Neural progenitor cell (in vitro differentiated cells): ENCODE data around the gene SMIM41. TPM values are rescaled to one million over a fixed set of nuclear protein-coding genes. Genes with fewer than 3 reads are reported as not detected.

Experiments used
- DNase-seq: peaks from one replicate; pipeline ENCODE4 v3.0.0-alpha.2; 2016; ENCODE audit warnings: low spot score
- H2AFZ ChIP-seq: fragments of 200-600 bp; sonication (generic); replicated peaks from 2 replicates; pipeline ENCODE4 v1.6.1; 2016; ENCODE audit warnings: antibody characterized with exemption
- H3F3A ChIP-seq: fragments of 200-600 bp; sonication (generic); 2 replicates; pipeline ENCODE4 v1.6.1; 2016; ENCODE audit warnings: antibody characterized with exemption, low read depth
- H3K27ac ChIP-seq: fragments of 200-600 bp; sonication (generic); 2 replicates; pipeline ENCODE4 v1.5.1; 2016; ENCODE audit warnings: mild to moderate bottlenecking
- H3K27me3 ChIP-seq: fragments of 200-600 bp; sonication (generic); 2 replicates; pipeline ENCODE4 v1.6.1; 2016; ENCODE audit warnings: mild to moderate bottlenecking, moderate library complexity
- H3K36me3 ChIP-seq: fragments of 200-600 bp; sonication (generic); 2 replicates; pipeline ENCODE4 v1.5.1; 2016
- H3K4me1 ChIP-seq: fragments of 200-600 bp; sonication (generic); 2 replicates; pipeline ENCODE4 v1.6.1; 2016; ENCODE audit warnings: mixed run types
- H3K4me2 ChIP-seq: fragments of 200-600 bp; sonication (generic); 2 replicates; pipeline ENCODE4 v1.6.1; 2016
- H3K4me3 ChIP-seq: fragments of 200-600 bp; sonication (generic); 2 replicates; pipeline ENCODE4 v1.5.1; 2016
- H3K79me2 ChIP-seq: fragments of 200-600 bp; sonication (generic); 2 replicates; pipeline ENCODE4 v1.6.1; 2016; ENCODE audit warnings: low read depth
- H3K9ac ChIP-seq: fragments of 200-600 bp; sonication (generic); 2 replicates; pipeline ENCODE4 v1.6.1; 2016
- H3K9me3 ChIP-seq: fragments of 200-600 bp; sonication (generic); 2 replicates; pipeline ENCODE4 v1.5.1; 2016; ENCODE audit warnings: low read depth
- H4K20me1 ChIP-seq: fragments of 200-600 bp; sonication (generic); 2 replicates; pipeline ENCODE4 v1.6.1; 2016; ENCODE audit warnings: low read depth
- H3K27ac Mint-ChIP-seq: 3 replicates; pipeline ENCODE4 v1.8.0; 2021; ENCODE audit warnings: mixed read lengths
- H3K27me3 Mint-ChIP-seq: 2 replicates; pipeline ENCODE4 v1.8.0; 2022; ENCODE audit warnings: low read depth, mild to moderate bottlenecking, inconsistent platforms, moderate library complexity, mixed read lengths; ENCODE audit not compliant: insufficient read depth
- H3K36me3 Mint-ChIP-seq: 3 replicates; pipeline ENCODE4 v1.8.0; 2021; ENCODE audit warnings: mixed read lengths
- H3K4me1 Mint-ChIP-seq: 3 replicates; pipeline ENCODE4 v1.8.0; 2021; ENCODE audit warnings: mixed read lengths
- H3K4me3 Mint-ChIP-seq: 3 replicates; pipeline ENCODE4 v1.8.0; 2021; ENCODE audit warnings: mild to moderate bottlenecking, moderate library complexity, mixed read lengths
- H3K9me3 Mint-ChIP-seq: 3 replicates; pipeline ENCODE4 v1.8.0; 2020; ENCODE audit warnings: mixed read lengths
- EZH2 ChIP-seq: fragments of 200-600 bp; sonication (generic); IDR thresholded peaks from 2 replicates; pipeline ENCODE4 v1.6.1; 2017; ENCODE audit warnings: antibody characterized with exemption, mild to moderate bottlenecking, moderate library complexity
- EZH2phosphoT487 ChIP-seq: fragments of 200-600 bp; sonication (generic); IDR thresholded peaks from 2 replicates; pipeline ENCODE4 v1.6.1; 2017; ENCODE audit warnings: antibody characterized with exemption
- total RNA-seq: library from RNA; depleted of rRNA; stranded (reverse); fragments of >200 nt; gene quantifications from 2 replicates; pipeline ENCODE4 v1.2.3, GENCODE V29; 2015; ENCODE audit warnings: low replicate concordance
- TF ChIP-seq, protein P1 (sequence below): fragments of 200-600 bp; sonication (generic); IDR thresholded peaks from 2 replicates; pipeline ENCODE4 v1.5.1; 2017; ENCODE audit warnings: antibody characterized with exemption, mild to moderate bottlenecking

SMIM41 gene
- total RNA-seq, 1 donor from 2014 or later: not detected

DNA sequence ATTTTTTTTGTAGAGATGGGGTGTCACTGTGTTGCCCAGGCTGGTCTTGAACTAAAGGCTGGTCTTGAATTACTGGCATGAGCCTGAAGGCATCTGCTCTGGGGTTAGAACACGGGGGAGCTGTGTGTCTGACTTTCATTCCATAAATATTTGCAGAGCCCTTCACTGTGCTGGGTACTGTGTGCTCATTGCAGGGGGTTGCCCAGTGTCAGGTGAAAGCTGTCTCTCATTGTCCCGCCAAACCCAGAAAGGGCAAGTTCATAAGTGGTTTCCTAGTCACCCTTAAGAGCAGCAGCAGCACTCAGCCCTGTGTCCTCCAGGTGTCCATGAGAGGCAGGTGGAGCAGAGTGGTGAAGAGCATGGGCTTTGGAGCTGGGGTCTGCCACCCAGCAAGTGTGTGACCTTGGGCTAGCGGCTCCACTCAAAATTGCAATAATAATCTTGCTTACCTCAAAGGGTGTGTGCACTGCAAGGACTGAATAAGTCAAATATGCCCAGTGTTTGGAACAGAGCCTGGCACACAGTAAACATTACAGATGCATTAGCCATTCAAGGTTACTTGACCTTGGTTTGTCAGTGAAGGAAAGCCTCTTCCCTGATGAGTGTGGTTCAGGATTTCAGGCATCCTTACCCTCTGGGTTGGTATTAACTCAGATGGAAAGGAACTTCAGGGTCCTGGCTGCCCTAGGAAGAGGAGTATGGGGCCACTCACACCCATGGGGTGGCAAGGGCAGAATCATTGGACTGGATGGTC, 4.4 kb upstream of the SMIM41 start:
- Histone ChIP-seq H3K9ac (no peak overlapping the region), H2AFZ (no peak overlapping the region), H3K9me3 (no peaks in the 10 kb centered on the region), H3K4me3 (no peak overlapping the region), H3F3A (no peaks in the 10 kb centered on the region), H3K79me2 (peaks cover 38% of the 10 kb centered on the region), H4K20me1 (peaks cover 30% of the 10 kb centered on the region), H3K36me3 (no peaks in the 10 kb centered on the region), H3K4me2 (no peak overlapping the region), H3K4me1 (peaks cover 7% of the 10 kb centered on the region), H3K27ac (no peak overlapping the region), H3K27me3 (no peaks in the 10 kb centered on the region)
- peaks cover 28% of the 10 kb centered on the region for H3K36me3 Mint-ChIP-seq
- DNase-seq: no peak
- peaks cover 17% of the 10 kb centered on the region for H3K4me1 Mint-ChIP-seq
- peaks cover 2% of the 10 kb centered on the region for H3K27me3 Mint-ChIP-seq
- no peak overlapping the region for H3K27ac Mint-ChIP-seq
- H3K9me3 Mint-ChIP-seq: no peaks in the 10 kb centered on the region
- no peak overlapping the region for H3K4me3 Mint-ChIP-seq
- TF ChIP-seq EZH2: no peak
- TF ChIP-seq, protein P1, sequence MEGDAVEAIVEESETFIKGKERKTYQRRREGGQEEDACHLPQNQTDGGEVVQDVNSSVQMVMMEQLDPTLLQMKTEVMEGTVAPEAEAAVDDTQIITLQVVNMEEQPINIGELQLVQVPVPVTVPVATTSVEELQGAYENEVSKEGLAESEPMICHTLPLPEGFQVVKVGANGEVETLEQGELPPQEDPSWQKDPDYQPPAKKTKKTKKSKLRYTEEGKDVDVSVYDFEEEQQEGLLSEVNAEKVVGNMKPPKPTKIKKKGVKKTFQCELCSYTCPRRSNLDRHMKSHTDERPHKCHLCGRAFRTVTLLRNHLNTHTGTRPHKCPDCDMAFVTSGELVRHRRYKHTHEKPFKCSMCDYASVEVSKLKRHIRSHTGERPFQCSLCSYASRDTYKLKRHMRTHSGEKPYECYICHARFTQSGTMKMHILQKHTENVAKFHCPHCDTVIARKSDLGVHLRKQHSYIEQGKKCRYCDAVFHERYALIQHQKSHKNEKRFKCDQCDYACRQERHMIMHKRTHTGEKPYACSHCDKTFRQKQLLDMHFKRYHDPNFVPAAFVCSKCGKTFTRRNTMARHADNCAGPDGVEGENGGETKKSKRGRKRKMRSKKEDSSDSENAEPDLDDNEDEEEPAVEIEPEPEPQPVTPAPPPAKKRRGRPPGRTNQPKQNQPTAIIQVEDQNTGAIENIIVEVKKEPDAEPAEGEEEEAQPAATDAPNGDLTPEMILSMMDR: no peak
- no peak for TF ChIP-seq EZH2phosphoT487

DNA sequence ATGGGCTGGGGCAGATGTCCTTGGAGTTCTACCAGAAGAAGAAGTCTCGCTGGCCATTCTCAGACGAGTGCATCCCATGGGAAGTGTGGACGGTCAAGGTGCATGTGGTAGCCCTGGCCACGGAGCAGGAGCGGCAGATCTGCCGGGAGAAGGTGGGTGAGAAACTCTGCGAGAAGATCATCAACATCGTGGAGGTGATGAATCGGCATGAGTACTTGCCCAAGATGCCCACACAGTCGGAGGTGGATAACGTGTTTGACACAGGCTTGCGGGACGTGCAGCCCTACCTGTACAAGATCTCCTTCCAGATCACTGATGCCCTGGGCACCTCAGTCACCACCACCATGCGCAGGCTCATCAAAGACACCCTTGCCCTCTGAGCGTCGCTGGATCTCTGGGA, 2.7 kb upstream of the SMIM41 start:
- Histone ChIP-seq H3K27me3 (no peaks in the 10 kb centered on the region), H2AFZ (no peak overlapping the region), H3K79me2 (peaks cover 21% of the 10 kb centered on the region), H3K36me3 (no peaks in the 10 kb centered on the region), H3K4me2 (no peak overlapping the region), H4K20me1 (peaks cover 19% of the 10 kb centered on the region), H3K4me3 (no peak overlapping the region), H3K9ac (no peak overlapping the region), H3K9me3 (no peaks in the 10 kb centered on the region), H3K27ac (no peak overlapping the region), H3K4me1 (peaks cover 8% of the 10 kb centered on the region), H3F3A (no peaks in the 10 kb centered on the region)
- no peak for DNase-seq
- Mint-ChIP-seq H3K27ac (no peak overlapping the region), H3K9me3 (no peaks in the 10 kb centered on the region), H3K27me3 (peaks cover 4% of the 10 kb centered on the region), H3K4me1 (peaks cover 8% of the 10 kb centered on the region), H3K36me3 (peaks cover 28% of the 10 kb centered on the region), H3K4me3 (no peak overlapping the region)
- TF ChIP-seq, protein P1: no peak
- no peak for TF ChIP-seq EZH2phosphoT487
- TF ChIP-seq EZH2: no peak

DNA sequence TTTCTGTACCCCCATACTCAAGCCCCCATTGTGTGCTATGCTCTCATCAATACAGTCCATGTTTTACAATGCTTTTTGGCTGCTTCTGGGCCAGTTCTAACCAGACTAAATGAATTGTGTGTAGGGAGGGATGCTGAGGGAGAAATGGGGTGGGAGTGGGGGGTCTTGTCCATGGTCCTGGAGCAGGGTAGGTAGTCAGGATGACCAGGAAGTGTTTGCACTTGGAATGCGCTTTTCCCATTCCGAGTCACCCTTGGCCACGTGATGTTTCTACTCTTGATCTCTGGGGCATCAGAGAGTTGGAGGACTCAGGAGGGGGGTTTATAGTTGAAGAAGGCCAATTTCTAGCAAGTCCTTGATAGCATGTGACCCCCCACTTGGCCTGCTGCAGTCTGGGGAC, 1.2 kb upstream of the SMIM41 start:
- H3K79me2 ChIP-seq: peaks cover 6% of the 10 kb centered on the region
- no peaks in the 10 kb centered on the region for H3K36me3 ChIP-seq
- Mint-ChIP-seq H3K4me3 (no peak overlapping the region), H3K27me3 (peaks cover 4% of the 10 kb centered on the region), H3K9me3 (no peaks in the 10 kb centered on the region), H3K4me1 (peaks cover 13% of the 10 kb centered on the region), H3K27ac (no peak overlapping the region), H3K36me3 (peaks cover 26% of the 10 kb centered on the region)
- TF ChIP-seq EZH2: no peak
- TF ChIP-seq, protein P1: no peak
- no peak for TF ChIP-seq EZH2phosphoT487
- no peak for DNase-seq
- H3K4me1 ChIP-seq: peaks cover 10% of the 10 kb centered on the region
- H3K9ac ChIP-seq: no peak overlapping the region
- no peak overlapping the region for H3K4me3 ChIP-seq
- H3F3A ChIP-seq: no peaks in the 10 kb centered on the region
- no peaks in the 10 kb centered on the region for H3K9me3 ChIP-seq
- no peaks in the 10 kb centered on the region for H3K27me3 ChIP-seq
- no peak overlapping the region for H3K4me2 ChIP-seq
- no peak overlapping the region for H2AFZ ChIP-seq
- peaks cover 14% of the 10 kb centered on the region for H4K20me1 ChIP-seq
- H3K27ac ChIP-seq: no peak overlapping the region
